Retinal pigment epithelial cell (primary cell): ENCODE results near the gene PAX8.
"Not testable (repeated sequence)": the region's sequence is repeated elsewhere in the genome, so short reads cannot be mapped to it uniquely, and the experiment has no call there.

Experiments used
- DNase-seq: peaks from one replicate; pipeline ENCODE4 v3.0.0-alpha.2; 2010; ENCODE audit warnings: low read depth
- H3K4me3 ChIP-seq: 2 replicates; pipeline ENCODE4 v1.5.1; 2011; ENCODE audit warnings: mild to moderate bottlenecking, low read length, control low read depth, moderate library complexity
- TF ChIP-seq, protein P1 (sequence below): conservative IDR thresholded peaks from 2 replicates; pipeline ENCODE4 v1.5.1; 2011; ENCODE audit warnings: low read depth, low read length, control low read depth, inconsistent platforms

Gene PAX8

DNA sequence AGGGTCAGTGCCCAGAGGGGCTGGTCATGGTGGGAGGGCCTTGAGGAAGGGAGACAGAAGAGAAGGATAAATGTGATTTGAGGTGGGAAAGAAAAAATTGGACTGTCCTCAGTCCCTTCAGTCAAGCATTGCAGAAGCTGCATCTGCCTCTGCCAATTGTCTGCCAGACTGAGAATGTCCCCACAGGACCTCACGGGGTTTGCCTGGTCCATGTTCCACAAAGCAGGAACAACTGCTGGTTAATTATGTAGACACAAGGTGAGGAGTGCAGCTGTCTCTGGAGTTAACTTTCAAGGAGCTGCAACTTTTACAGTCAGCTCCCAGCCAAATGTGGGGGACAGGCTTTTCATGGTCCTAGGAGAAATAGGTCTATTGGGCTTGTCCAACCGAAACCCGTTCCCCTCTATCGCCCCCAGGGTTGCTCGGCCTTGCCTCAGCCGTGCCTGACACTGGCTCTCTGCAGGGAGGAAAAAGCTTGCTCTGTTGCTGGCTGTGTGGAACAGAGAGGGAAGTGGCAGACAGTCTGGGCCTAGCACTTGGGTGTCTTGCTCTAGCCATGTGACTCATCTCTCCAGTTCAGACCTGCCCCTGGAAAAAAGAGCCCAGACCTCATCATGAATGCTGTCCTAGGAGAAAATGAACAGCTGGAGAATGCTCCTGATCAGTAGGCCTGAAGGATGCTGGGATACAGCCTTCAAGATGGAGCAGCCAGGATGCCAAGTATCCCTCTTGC, 31.1 kb upstream of the PAX8 start:
- TF ChIP-seq, protein P1, sequence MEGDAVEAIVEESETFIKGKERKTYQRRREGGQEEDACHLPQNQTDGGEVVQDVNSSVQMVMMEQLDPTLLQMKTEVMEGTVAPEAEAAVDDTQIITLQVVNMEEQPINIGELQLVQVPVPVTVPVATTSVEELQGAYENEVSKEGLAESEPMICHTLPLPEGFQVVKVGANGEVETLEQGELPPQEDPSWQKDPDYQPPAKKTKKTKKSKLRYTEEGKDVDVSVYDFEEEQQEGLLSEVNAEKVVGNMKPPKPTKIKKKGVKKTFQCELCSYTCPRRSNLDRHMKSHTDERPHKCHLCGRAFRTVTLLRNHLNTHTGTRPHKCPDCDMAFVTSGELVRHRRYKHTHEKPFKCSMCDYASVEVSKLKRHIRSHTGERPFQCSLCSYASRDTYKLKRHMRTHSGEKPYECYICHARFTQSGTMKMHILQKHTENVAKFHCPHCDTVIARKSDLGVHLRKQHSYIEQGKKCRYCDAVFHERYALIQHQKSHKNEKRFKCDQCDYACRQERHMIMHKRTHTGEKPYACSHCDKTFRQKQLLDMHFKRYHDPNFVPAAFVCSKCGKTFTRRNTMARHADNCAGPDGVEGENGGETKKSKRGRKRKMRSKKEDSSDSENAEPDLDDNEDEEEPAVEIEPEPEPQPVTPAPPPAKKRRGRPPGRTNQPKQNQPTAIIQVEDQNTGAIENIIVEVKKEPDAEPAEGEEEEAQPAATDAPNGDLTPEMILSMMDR, result no peak
- H3K4me3 ChIP-seq, result no peak overlapping the region
- no peak for DNase-seq

DNA sequence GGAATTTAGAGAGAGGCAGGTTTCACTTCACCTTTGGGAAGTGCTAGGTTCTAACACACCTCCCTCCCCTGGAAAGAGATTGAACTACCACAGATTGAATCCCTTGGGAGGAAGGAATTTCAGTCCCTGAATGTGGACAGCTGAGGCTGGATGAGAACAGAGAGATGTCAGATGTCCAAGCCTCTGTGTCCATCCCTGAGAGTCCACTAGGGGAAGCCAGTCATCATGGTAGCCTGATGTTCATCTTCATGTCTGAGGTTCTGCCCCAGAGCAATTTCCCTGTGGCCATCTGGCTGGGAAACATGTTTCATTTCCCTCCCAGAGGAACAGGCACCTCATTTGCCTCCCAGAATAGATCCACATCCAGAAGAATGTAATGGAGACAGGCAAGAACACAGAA, 30.1 kb upstream of the PAX8 start:
- not testable (repeated sequence) for H3K4me3 ChIP-seq, DNase-seq

DNA sequence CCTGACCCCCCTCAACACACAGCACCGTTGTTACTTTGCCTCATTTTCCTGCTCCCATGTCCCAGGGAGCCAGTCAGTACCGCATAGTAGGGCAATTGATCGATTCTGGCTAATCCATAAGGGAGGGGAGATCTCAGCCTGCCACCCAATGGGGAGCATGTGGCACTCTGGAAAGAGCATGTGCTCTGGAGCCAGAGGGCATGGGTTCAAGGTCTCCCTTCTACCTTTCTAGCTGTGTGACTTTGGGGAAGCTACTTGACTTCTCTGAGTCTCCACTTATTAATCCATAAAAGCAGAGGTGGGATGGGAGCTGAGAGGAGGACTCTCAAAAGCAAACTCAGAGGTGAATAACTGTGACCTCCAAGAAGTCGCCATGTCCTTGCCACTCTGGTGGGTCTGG, 27.5 kb upstream of the PAX8 start:
- not testable (repeated sequence) for H3K4me3 ChIP-seq, DNase-seq

DNA sequence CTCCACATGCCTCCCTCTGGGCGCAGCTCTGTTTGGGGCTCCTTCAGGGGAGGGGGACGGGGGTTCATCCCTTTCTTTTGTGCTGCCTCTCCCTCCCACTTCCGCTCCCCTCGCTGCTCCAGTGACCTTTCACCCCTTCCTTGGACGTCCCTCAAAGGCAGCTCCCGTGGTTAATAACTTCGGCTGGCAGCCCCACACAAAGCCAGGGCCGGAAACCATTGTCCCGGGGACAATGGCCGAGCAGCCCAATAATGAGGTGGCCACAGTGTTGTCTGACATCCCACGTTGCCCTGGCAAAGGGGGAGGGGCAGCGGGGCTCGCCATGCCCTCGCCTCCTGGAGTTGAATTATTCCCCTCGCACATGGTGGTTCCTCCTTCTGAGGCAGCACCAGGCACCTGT, 27.0 kb upstream of the PAX8 start:
- not testable (repeated sequence) for DNase-seq, H3K4me3 ChIP-seq

DNA sequence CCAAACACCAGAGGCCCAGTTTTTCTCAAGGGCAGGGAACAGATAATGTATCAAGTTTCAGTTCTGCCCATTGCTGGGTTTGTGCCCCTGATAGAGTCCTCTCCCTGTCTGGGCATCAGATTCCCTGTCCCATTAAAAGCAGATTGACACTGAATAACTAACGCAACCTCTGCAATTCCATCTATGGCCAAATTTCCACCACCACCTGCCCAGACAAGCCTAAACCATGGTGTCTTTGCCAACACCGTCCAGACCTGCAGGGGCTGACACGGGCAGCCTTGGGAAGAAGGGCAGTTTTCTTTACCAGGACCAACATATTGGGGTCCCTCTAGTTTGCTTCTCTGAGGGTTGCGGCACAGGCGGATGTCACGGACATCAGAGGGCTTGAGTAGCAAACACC, 26.4 kb upstream of the PAX8 start:
- H3K4me3 ChIP-seq, result no peak overlapping the region
- TF ChIP-seq, protein P1, result no peak
- DNase-seq, result no peak

DNA sequence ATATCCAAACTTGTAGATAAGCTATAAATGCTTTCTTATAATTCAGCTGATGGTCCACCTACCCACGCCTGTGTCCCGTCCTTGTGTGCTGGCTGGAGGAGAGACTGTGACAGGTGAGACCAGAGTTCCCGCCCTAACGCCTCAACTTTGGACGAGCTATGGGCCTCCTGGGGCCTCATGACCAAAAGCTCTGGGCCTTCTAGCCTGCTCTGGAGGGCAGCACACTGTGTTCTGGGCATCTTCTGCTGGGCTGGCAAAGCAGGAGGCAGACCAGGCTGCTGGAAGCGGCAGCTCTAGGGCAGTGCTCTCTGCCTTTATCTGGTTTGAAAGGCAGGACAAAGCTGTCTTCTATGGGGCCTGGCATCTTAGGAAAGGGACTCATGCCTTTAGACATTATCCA, 26.0 kb upstream of the PAX8 start:
- DNase-seq, result no peak
- H3K4me3 ChIP-seq, result no peak overlapping the region
- TF ChIP-seq, protein P1, result no peak

DNA sequence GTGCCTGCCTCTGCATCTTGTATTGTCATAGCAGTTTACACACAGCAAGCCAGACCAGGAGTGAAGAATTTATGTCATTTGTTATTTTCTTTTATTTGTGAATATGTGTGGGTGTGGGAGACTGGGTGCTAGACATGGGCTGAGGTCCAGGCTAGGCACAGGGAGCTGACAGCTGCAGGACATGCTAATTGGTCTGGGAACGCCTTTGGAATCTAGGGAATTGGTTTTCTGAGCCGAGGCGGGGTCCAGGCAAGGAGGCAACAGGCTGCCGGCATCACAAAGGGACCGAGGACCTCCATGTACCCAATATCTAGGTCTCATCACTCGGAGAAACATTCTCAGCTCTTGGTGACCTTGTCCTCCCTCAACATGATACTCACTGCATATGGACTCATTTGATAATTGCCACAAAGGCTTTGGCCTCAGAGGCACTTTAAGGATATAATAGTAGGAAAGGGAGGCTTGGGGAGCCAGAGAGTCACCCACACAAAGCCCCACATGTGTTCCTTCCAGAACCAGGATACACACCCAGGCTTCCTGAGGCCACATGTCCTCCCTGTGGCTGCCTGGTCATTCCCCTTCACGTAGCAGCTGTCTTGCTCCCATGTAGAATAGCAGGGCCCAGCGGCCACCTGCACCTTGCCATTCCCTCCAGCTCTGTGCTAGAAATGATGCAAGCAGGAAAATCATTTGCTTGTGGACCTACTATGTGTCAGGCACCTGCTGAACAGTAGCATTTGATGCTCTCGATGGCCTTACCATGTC, 23.7 kb upstream of the PAX8 start:
- DNase-seq, H3K4me3 ChIP-seq: not testable (repeated sequence)

DNA sequence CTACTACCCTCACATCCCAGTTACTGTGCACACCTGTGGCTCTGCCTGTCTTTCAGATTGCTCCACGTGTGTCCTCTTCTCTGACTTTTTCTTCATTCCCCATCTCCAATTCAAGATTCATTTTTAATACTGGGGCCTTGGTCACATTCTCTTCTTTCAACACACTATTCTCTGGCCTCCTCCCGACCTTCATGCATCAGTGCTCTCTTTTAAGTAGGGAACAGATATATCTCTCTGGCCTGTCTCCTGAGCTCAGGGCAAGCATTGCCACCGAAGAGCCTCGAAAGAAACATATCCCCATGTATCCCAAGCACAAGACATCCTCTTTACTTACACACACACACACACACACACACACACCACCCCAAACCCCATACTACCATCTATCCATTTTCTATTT, 21.6 kb upstream of the PAX8 start:
- H3K4me3 ChIP-seq, result no peak overlapping the region
- TF ChIP-seq, protein P1, result no peak
- no peak for DNase-seq

DNA sequence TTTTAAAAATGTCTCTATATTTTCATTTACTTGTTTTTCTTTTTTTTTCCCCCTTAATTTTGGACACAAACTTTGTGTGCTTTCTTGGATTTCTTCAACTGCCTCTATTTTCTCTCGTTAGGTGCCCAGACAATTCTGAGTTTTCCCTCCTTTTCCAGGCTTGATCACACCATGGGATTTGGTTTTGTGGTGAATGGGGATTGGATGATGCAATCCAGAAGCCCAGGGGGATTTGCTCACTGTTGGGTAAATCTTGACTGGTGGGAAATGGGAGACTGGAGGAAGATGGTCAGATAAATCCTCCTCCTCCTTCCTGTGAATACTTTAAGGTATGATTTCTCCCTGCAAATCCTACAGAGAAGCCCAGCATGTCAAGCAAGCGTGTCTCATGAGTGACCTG, 19.5 kb upstream of the PAX8 start:
- H3K4me3 ChIP-seq, result no peak overlapping the region
- no peak for DNase-seq
- TF ChIP-seq, protein P1, result no peak
